HepG2 (cell line): ENCODE data around the gene TOMM40L. TPM values are rescaled to one million over a fixed set of nuclear protein-coding genes. Genes with fewer than 3 reads are reported as not detected.
A peak's percentile ranks its signal among the peaks of the same experiment; 100 is the strongest.

Experiments used
- ARID2 ChIP-seq: sonication (generic); formaldehyde crosslinking; IDR thresholded peaks from 2 replicates; pipeline ENCODE4 v1.8.1; 2022; ENCODE audit warnings: mild to moderate bottlenecking, missing genetic modification reagents, borderline replicate concordance
- ARNTL ChIP-seq: sonication (generic); formaldehyde crosslinking; IDR thresholded peaks from 2 replicates; pipeline ENCODE4 v1.4.0; 2020; ENCODE audit warnings: mild to moderate bottlenecking, missing genetic modification reagents
- ATF7-NPFF ChIP-seq: sonication (generic); formaldehyde crosslinking; IDR thresholded peaks from 2 replicates; pipeline ENCODE4 v1.8.1; 2023; ENCODE audit warnings: mild to moderate bottlenecking, low read depth, missing genetic modification reagents, moderate library complexity
- CC2D1A ChIP-seq: sonication (generic); formaldehyde crosslinking; IDR thresholded peaks from 2 replicates; pipeline ENCODE4 v1.8.1; 2023; ENCODE audit warnings: mild to moderate bottlenecking, missing genetic modification reagents
- HNF4A ChIP-seq: sonication (generic); formaldehyde crosslinking; IDR thresholded peaks from 2 replicates; pipeline ENCODE4 v1.4.0; 2020; ENCODE audit warnings: missing genetic modification reagents
- HOXA9 ChIP-seq: sonication (generic); formaldehyde crosslinking; IDR thresholded peaks from 2 replicates; pipeline ENCODE4 v1.8.1; 2022; ENCODE audit warnings: missing genetic modification reagents, mild to moderate bottlenecking, moderate library complexity, borderline replicate concordance
- JUN ChIP-seq: sonication (generic); formaldehyde crosslinking; IDR thresholded peaks from 2 replicates; pipeline ENCODE4 v1.4.0; 2020; ENCODE audit warnings: mild to moderate bottlenecking, missing genetic modification reagents
- KDM2A ChIP-seq: sonication (generic); formaldehyde crosslinking; IDR thresholded peaks from 2 replicates; pipeline ENCODE4 v1.4.0; 2020; ENCODE audit warnings: low read depth, missing genetic modification reagents, borderline replicate concordance
- MTF1 ChIP-seq: sonication (generic); formaldehyde crosslinking; IDR thresholded peaks from 2 replicates; pipeline ENCODE4 v1.5.0; 2020; ENCODE audit warnings: missing genetic modification reagents
- SRSF4 ChIP-seq: fragments of 200-400 bp; formaldehyde crosslinking; IDR thresholded peaks from one replicate; pipeline ENCODE4 v1.6.1; 2018; ENCODE audit warnings: mild to moderate bottlenecking, low read depth, low read length, moderate library complexity; ENCODE audit not compliant: poor library complexity, severe bottlenecking
- ZFP90 ChIP-seq: sonication (generic); formaldehyde crosslinking; IDR thresholded peaks from 2 replicates; pipeline ENCODE4 v1.8.0; 2022; ENCODE audit warnings: missing genetic modification reagents, mild to moderate bottlenecking, inconsistent platforms, borderline replicate concordance
- ZNF510 ChIP-seq: sonication (generic); formaldehyde crosslinking; IDR thresholded peaks from 2 replicates; pipeline ENCODE4 v1.4.0; 2020; ENCODE audit warnings: low read depth, mild to moderate bottlenecking, missing genetic modification reagents
- polyA plus RNA-seq, 8 experiments: library from polyadenylated mRNA; depleted of rRNA in 3 of 8; stranded (reverse) in 7 of 8; unstranded in 1 of 8; fragments of >200 nt; fragmentation: Illumina TruSeq in 4 of 8; extraction: Trizol in 4 of 8; gene quantifications; 2 replicates each; pipeline versions ENCODE4 v1.2.1 to v1.2.3, GENCODE V29; 2011 to 2016; ENCODE audit warnings: low read depth in 4 of 8, missing spikeins in 1 of 8, mixed read lengths in 1 of 8; ENCODE audit not compliant: insufficient read depth in 1 of 8
- total RNA-seq, 5 experiments: library from RNA; depleted of rRNA; stranded (reverse); fragments of >200 nt; fragmentation: Illumina TruSeq; extraction: Trizol; gene quantifications; 2 replicates each; pipeline ENCODE4 v1.2.3, GENCODE V29; 2016; ENCODE audit warnings: low read depth in 1 of 5
- TF ChIP-seq, protein P1 (sequence below): sonication (generic); formaldehyde crosslinking; IDR thresholded peaks from 2 replicates; pipeline ENCODE4 v1.5.1; 2020; ENCODE audit warnings: missing genetic modification reagents, mild to moderate bottlenecking, borderline replicate concordance
- TF ChIP-seq, protein P2 (sequence below): sonication (generic); formaldehyde crosslinking; IDR thresholded peaks from 2 replicates; pipeline ENCODE4 v1.9.0; 2022; ENCODE audit warnings: low read depth, missing genetic modification reagents
- TF ChIP-seq, protein P3 (sequence below): sonication (generic); formaldehyde crosslinking; IDR thresholded peaks from 2 replicates; pipeline ENCODE4 v1.5.0; 2020; ENCODE audit warnings: mild to moderate bottlenecking, missing genetic modification reagents
- TF ChIP-seq, protein P4 (sequence below): sonication (generic); formaldehyde crosslinking; IDR thresholded peaks from 2 replicates; pipeline ENCODE4 v1.4.0; 2020; ENCODE audit warnings: missing genetic modification reagents, borderline replicate concordance

Gene TOMM40L
- total and polyA plus RNA-seq, 2 of the 13 experiments (the other 11 are each of a cell fraction or from before 2014, with no cell fraction given) = 14.1 to 26.2 TPM

DNA sequence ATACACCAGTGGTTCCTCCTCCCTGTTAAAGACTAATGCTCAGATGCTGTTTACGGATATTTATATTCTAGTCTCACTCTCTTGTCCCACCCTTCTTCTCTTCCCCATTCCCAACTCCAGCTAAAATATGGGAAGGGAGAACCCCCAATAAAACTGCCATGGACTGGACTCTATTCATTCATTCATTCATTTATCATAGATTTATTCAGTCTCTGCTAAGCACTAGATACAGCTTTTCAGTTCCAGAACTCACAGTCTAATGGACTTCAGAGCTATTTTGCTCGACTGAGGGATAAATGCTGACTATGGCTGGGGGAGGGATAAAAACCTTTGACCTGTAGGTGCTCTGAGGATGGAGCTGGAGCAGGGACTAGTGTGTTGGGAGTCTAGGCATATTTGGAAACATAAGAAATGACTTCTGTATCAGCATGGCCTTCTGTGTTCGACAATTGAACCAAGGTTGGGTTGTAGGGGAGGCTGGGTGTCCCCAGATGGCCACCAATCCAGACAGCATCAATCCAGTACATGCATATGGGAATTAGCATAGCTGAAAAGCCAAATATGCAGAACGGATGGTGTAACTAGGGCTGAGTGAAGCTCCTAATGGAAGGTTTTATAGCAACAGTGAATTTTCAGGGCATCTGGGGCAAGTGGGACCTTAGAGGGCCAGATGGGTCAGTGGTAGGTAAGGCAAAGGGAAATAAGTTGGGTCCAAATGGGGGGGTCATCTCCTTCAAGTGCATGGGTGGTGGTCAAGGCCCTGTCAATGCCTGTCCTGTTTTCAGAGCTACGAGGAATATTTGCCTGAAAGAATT lies 6.6 kb upstream of the TOMM40L start (continued):
- TF ChIP-seq ZNF510 (CRISPR knock-in tag) (peak; percentile 76; the same call in 1 of the 2 replicates), CC2D1A (0 out of 2 replicates have a peak, but pooled peaks have one; percentile 66), ATF7-NPFF (CRISPR knock-in tag) (0 out of 2 replicates have a peak, but pooled peaks have one; percentile 40), KDM2A (0 out of 2 replicates have a peak, but pooled peaks have one; percentile 33), ZFP90 (CRISPR knock-in tag) (0 out of 2 replicates have a peak, but pooled peaks have one; percentile 62), HNF4A (CRISPR knock-in tag) (peak; percentile 31; the same call in 1 of the 2 replicates), ARNTL (CRISPR knock-in tag) (peak; percentile 50; the same call in 1 of the 2 replicates), ARID2 (CRISPR knock-in tag) (0 out of 2 replicates have a peak, but pooled peaks have one; percentile 35), JUN (CRISPR knock-in tag) (no peak), SRSF4 (no peak), HOXA9 (CRISPR knock-in tag) (peak; percentile 52; the same call in 1 of the 2 replicates), MTF1 (CRISPR knock-in tag) (peak; percentile 17; the same call in 1 of the 2 replicates)
- TF ChIP-seq, protein P1, sequence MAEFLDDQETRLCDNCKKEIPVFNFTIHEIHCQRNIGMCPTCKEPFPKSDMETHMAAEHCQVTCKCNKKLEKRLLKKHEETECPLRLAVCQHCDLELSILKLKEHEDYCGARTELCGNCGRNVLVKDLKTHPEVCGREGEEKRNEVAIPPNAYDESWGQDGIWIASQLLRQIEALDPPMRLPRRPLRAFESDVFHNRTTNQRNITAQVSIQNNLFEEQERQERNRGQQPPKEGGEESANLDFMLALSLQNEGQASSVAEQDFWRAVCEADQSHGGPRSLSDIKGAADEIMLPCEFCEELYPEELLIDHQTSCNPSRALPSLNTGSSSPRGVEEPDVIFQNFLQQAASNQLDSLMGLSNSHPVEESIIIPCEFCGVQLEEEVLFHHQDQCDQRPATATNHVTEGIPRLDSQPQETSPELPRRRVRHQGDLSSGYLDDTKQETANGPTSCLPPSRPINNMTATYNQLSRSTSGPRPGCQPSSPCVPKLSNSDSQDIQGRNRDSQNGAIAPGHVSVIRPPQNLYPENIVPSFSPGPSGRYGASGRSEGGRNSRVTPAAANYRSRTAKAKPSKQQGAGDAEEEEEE = 0 out of 2 replicates have a peak, but pooled peaks have one; percentile 12
- TF ChIP-seq, protein P2, sequence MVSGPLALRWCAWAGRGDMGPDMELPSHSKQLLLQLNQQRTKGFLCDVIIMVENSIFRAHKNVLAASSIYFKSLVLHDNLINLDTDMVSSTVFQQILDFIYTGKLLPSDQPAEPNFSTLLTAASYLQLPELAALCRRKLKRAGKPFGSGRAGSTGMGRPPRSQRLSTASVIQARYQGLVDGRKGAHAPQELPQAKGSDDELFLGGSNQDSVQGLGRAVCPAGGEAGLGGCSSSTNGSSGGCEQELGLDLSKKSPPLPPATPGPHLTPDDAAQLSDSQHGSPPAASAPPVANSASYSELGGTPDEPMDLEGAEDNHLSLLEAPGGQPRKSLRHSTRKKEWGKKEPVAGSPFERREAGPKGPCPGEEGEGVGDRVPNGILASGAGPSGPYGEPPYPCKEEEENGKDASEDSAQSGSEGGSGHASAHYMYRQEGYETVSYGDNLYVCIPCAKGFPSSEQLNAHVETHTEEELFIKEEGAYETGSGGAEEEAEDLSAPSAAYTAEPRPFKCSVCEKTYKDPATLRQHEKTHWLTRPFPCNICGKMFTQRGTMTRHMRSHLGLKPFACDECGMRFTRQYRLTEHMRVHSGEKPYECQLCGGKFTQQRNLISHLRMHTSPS (CRISPR knock-in tag) = no peak
- TF ChIP-seq, protein P3, sequence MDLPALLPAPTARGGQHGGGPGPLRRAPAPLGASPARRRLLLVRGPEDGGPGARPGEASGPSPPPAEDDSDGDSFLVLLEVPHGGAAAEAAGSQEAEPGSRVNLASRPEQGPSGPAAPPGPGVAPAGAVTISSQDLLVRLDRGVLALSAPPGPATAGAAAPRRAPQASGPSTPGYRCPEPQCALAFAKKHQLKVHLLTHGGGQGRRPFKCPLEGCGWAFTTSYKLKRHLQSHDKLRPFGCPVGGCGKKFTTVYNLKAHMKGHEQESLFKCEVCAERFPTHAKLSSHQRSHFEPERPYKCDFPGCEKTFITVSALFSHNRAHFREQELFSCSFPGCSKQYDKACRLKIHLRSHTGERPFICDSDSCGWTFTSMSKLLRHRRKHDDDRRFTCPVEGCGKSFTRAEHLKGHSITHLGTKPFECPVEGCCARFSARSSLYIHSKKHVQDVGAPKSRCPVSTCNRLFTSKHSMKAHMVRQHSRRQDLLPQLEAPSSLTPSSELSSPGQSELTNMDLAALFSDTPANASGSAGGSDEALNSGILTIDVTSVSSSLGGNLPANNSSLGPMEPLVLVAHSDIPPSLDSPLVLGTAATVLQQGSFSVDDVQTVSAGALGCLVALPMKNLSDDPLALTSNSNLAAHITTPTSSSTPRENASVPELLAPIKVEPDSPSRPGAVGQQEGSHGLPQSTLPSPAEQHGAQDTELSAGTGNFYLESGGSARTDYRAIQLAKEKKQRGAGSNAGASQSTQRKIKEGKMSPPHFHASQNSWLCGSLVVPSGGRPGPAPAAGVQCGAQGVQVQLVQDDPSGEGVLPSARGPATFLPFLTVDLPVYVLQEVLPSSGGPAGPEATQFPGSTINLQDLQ = no peak
- TF ChIP-seq, protein P4, sequence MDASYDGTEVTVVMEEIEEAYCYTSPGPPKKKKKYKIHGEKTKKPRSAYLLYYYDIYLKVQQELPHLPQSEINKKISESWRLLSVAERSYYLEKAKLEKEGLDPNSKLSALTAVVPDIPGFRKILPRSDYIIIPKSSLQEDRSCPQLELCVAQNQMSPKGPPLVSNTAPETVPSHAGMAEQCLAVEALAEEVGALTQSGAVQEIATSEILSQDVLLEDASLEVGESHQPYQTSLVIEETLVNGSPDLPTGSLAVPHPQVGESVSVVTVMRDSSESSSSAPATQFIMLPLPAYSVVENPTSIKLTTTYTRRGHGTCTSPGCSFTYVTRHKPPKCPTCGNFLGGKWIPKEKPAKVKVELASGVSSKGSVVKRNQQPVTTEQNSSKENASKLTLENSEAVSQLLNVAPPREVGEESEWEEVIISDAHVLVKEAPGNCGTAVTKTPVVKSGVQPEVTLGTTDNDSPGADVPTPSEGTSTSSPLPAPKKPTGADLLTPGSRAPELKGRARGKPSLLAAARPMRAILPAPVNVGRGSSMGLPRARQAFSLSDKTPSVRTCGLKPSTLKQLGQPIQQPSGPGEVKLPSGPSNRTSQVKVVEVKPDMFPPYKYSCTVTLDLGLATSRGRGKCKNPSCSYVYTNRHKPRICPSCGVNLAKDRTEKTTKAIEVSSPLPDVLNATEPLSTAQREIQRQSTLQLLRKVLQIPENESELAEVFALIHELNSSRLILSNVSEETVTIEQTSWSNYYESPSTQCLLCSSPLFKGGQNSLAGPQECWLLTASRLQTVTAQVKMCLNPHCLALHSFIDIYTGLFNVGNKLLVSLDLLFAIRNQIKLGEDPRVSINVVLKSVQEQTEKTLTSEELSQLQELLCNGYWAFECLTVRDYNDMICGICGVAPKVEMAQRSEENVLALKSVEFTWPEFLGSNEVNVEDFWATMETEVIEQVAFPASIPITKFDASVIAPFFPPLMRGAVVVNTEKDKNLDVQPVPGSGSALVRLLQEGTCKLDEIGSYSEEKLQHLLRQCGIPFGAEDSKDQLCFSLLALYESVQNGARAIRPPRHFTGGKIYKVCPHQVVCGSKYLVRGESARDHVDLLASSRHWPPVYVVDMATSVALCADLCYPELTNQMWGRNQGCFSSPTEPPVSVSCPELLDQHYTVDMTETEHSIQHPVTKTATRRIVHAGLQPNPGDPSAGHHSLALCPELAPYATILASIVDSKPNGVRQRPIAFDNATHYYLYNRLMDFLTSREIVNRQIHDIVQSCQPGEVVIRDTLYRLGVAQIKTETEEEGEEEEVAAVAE (CRISPR knock-in tag) = no peak
